Neural progenitor cell (in vitro differentiated cells): ENCODE measurements around the gene IQGAP3. TPM values are rescaled to one million over a fixed set of nuclear protein-coding genes. Genes with fewer than 3 reads are reported as not detected.
A peak's percentile ranks its signal among the peaks of the same experiment; 100 is the strongest.

ENCODE experiments used
- DNase-seq: peaks from one replicate; pipeline ENCODE4 v3.0.0-alpha.2; 2016; ENCODE audit warnings: low spot score
- H2AFZ ChIP-seq: fragments of 200-600 bp; sonication (generic); replicated peaks from 2 replicates; pipeline ENCODE4 v1.6.1; 2016; ENCODE audit warnings: antibody characterized with exemption
- H3F3A ChIP-seq: fragments of 200-600 bp; sonication (generic); 2 replicates; pipeline ENCODE4 v1.6.1; 2016; ENCODE audit warnings: antibody characterized with exemption, low read depth
- H3K27ac ChIP-seq: fragments of 200-600 bp; sonication (generic); 2 replicates; pipeline ENCODE4 v1.5.1; 2016; ENCODE audit warnings: mild to moderate bottlenecking
- H3K27me3 ChIP-seq: fragments of 200-600 bp; sonication (generic); 2 replicates; pipeline ENCODE4 v1.6.1; 2016; ENCODE audit warnings: mild to moderate bottlenecking, moderate library complexity
- H3K36me3 ChIP-seq: fragments of 200-600 bp; sonication (generic); 2 replicates; pipeline ENCODE4 v1.5.1; 2016
- H3K4me1 ChIP-seq: fragments of 200-600 bp; sonication (generic); 2 replicates; pipeline ENCODE4 v1.6.1; 2016; ENCODE audit warnings: mixed run types
- H3K4me2 ChIP-seq: fragments of 200-600 bp; sonication (generic); 2 replicates; pipeline ENCODE4 v1.6.1; 2016
- H3K4me3 ChIP-seq: fragments of 200-600 bp; sonication (generic); 2 replicates; pipeline ENCODE4 v1.5.1; 2016
- H3K79me2 ChIP-seq: fragments of 200-600 bp; sonication (generic); 2 replicates; pipeline ENCODE4 v1.6.1; 2016; ENCODE audit warnings: low read depth
- H3K9ac ChIP-seq: fragments of 200-600 bp; sonication (generic); 2 replicates; pipeline ENCODE4 v1.6.1; 2016
- H3K9me3 ChIP-seq: fragments of 200-600 bp; sonication (generic); 2 replicates; pipeline ENCODE4 v1.5.1; 2016; ENCODE audit warnings: low read depth
- H4K20me1 ChIP-seq: fragments of 200-600 bp; sonication (generic); 2 replicates; pipeline ENCODE4 v1.6.1; 2016; ENCODE audit warnings: low read depth
- H3K27ac Mint-ChIP-seq: 3 replicates; pipeline ENCODE4 v1.8.0; 2021; ENCODE audit warnings: mixed read lengths
- H3K27me3 Mint-ChIP-seq: 2 replicates; pipeline ENCODE4 v1.8.0; 2022; ENCODE audit warnings: low read depth, mild to moderate bottlenecking, inconsistent platforms, moderate library complexity, mixed read lengths; ENCODE audit not compliant: insufficient read depth
- H3K36me3 Mint-ChIP-seq: 3 replicates; pipeline ENCODE4 v1.8.0; 2021; ENCODE audit warnings: mixed read lengths
- H3K4me1 Mint-ChIP-seq: 3 replicates; pipeline ENCODE4 v1.8.0; 2021; ENCODE audit warnings: mixed read lengths
- H3K4me3 Mint-ChIP-seq: 3 replicates; pipeline ENCODE4 v1.8.0; 2021; ENCODE audit warnings: mild to moderate bottlenecking, moderate library complexity, mixed read lengths
- H3K9me3 Mint-ChIP-seq: 3 replicates; pipeline ENCODE4 v1.8.0; 2020; ENCODE audit warnings: mixed read lengths
- CTCF ChIP-seq: fragments of 200-600 bp; sonication (generic); IDR thresholded peaks from 2 replicates; pipeline ENCODE4 v1.5.1; 2017; ENCODE audit warnings: antibody characterized with exemption, mild to moderate bottlenecking
- EZH2 ChIP-seq: fragments of 200-600 bp; sonication (generic); IDR thresholded peaks from 2 replicates; pipeline ENCODE4 v1.6.1; 2017; ENCODE audit warnings: antibody characterized with exemption, mild to moderate bottlenecking, moderate library complexity
- EZH2phosphoT487 ChIP-seq: fragments of 200-600 bp; sonication (generic); IDR thresholded peaks from 2 replicates; pipeline ENCODE4 v1.6.1; 2017; ENCODE audit warnings: antibody characterized with exemption
- total RNA-seq: library from RNA; depleted of rRNA; stranded (reverse); fragments of >200 nt; gene quantifications from 2 replicates; pipeline ENCODE4 v1.2.3, GENCODE V29; 2015; ENCODE audit warnings: low replicate concordance

The IQGAP3 gene
- total RNA-seq, 1 donor from 2014 or later = 31.5 TPM

- Histone ChIP-seq H3K79me2 (peaks cover 12% of the 10 kb centered on the region), H3K27ac (no peak overlapping the region), H3K9me3 (no peaks in the 10 kb centered on the region), H2AFZ (no peak overlapping the region), H3K4me2 (peak overlapping the region; percentile 68), H3K27me3 (no peaks in the 10 kb centered on the region), H3K4me1 (peaks cover 43% of the 10 kb centered on the region), H3F3A (peaks cover 17% of the 10 kb centered on the region), H4K20me1 (peaks cover 83% of the 10 kb centered on the region), H3K36me3 (no peaks in the 10 kb centered on the region), H3K9ac (peak overlapping the region; percentile 4), H3K4me3 (no peak overlapping the region)
- no peaks in the 10 kb centered on the region for H3K36me3 Mint-ChIP-seq
- no peak for TF ChIP-seq EZH2phosphoT487
- peak; percentile 12 for TF ChIP-seq CTCF
- H3K9me3 Mint-ChIP-seq = no peaks in the 10 kb centered on the region
- peaks cover 67% of the 10 kb centered on the region for H3K4me1 Mint-ChIP-seq
- DNase-seq = peak; percentile 77
- peak overlapping the region; percentile 6 for H3K4me3 Mint-ChIP-seq
- no peaks in the 10 kb centered on the region for H3K27me3 Mint-ChIP-seq
- no peak overlapping the region for H3K27ac Mint-ChIP-seq
Observed at GRCh38 chr1:156489166-156489934, 83.0 kb downstream of the IQGAP3 start.

GRCh38 chr1:156488566-156489165, 83.7 kb downstream of the IQGAP3 start:
- Histone ChIP-seq H3K4me2 (peak overlapping the region; percentile 68), H3F3A (peaks cover 16% of the 10 kb centered on the region), H3K9ac (peak overlapping the region; percentile 4), H3K79me2 (peaks cover 12% of the 10 kb centered on the region), H3K36me3 (no peaks in the 10 kb centered on the region), H3K27me3 (no peaks in the 10 kb centered on the region), H3K9me3 (no peaks in the 10 kb centered on the region), H3K4me1 (peaks cover 42% of the 10 kb centered on the region), H2AFZ (no peak overlapping the region), H3K4me3 (no peak overlapping the region), H4K20me1 (peaks cover 76% of the 10 kb centered on the region), H3K27ac (no peak overlapping the region)
- Mint-ChIP-seq H3K27me3 (no peaks in the 10 kb centered on the region), H3K4me3 (no peak overlapping the region), H3K27ac (no peak overlapping the region), H3K36me3 (no peaks in the 10 kb centered on the region), H3K4me1 (peaks cover 66% of the 10 kb centered on the region), H3K9me3 (no peaks in the 10 kb centered on the region)
- DNase-seq = no peak
- TF ChIP-seq EZH2 (no peak), EZH2phosphoT487 (no peak), CTCF (no peak)

GRCh38 chr1:156487862-156488261, 84.5 kb downstream of the IQGAP3 start:
- peaks cover 62% of the 10 kb centered on the region for H3K4me1 Mint-ChIP-seq
- no peak for TF ChIP-seq EZH2phosphoT487
- TF ChIP-seq CTCF = no peak
- TF ChIP-seq EZH2 = no peak
- peaks cover 34% of the 10 kb centered on the region for H3K4me1 ChIP-seq
- H3K9ac ChIP-seq = no peak overlapping the region
- no peaks in the 10 kb centered on the region for H3K36me3 ChIP-seq
- H3K4me2 ChIP-seq = no peak overlapping the region
- no peaks in the 10 kb centered on the region for H3K9me3 ChIP-seq
- H3K9me3 Mint-ChIP-seq = no peaks in the 10 kb centered on the region
- no peaks in the 10 kb centered on the region for H3K27me3 Mint-ChIP-seq
- H3K27ac Mint-ChIP-seq = peak overlapping the region; percentile 54
- no peak overlapping the region for H3K4me3 Mint-ChIP-seq
- H3K4me3 ChIP-seq = no peak overlapping the region
- H3K79me2 ChIP-seq = peaks cover 12% of the 10 kb centered on the region
- no peak overlapping the region for H3K27ac ChIP-seq
- H2AFZ ChIP-seq = no peak overlapping the region
- peaks cover 8% of the 10 kb centered on the region for H3F3A ChIP-seq
- peaks cover 68% of the 10 kb centered on the region for H4K20me1 ChIP-seq
- no peaks in the 10 kb centered on the region for H3K27me3 ChIP-seq
- DNase-seq = no peak
- H3K36me3 Mint-ChIP-seq = no peaks in the 10 kb centered on the region
